Activated CD4-positive, alpha-beta memory T cell treated with anti-CD3 and anti-CD28 coated beads for 36 hours (primary cell): ENCODE data around the gene KCNQ2. TPM values are rescaled to one million over a fixed set of nuclear protein-coding genes. Genes with fewer than 3 reads are reported as not detected.

Experiments used
- CTCF ChIA-PET: fragments of 350-600 bp; sonication (Branson Sonifier 250); formaldehyde crosslinking; loops from one replicate; lab custom pipeline; 2021; ENCODE audit warnings: antibody characterized with exemption, inconsistent platforms; lab: Charles Lee
- POLR2A ChIA-PET: fragments of 350-600 bp; sonication (Branson Sonifier 250); formaldehyde crosslinking; loops from one replicate; lab custom pipeline; 2021; ENCODE audit warnings: antibody characterized with exemption; lab: Charles Lee
- DNase-seq: peaks from one replicate; pipeline ENCODE4 v3.0.0-alpha.2; 2020
- H3K27ac Mint-ChIP-seq: one replicate; pipeline ENCODE4 v1.8.0; 2021; ENCODE audit warnings: mixed read lengths
- H3K27me3 Mint-ChIP-seq: one replicate; pipeline ENCODE4 v1.8.0; 2021; ENCODE audit warnings: mixed read lengths
- H3K36me3 Mint-ChIP-seq: one replicate; pipeline ENCODE4 v1.8.0; 2021; ENCODE audit warnings: mixed read lengths
- H3K4me1 Mint-ChIP-seq: one replicate; pipeline ENCODE4 v1.8.0; 2021; ENCODE audit warnings: low read depth, mixed read lengths
- H3K4me3 Mint-ChIP-seq: one replicate; pipeline ENCODE4 v1.8.0; 2021; ENCODE audit warnings: mild to moderate bottlenecking, mixed read lengths
- H3K9me3 Mint-ChIP-seq: one replicate; pipeline ENCODE4 v1.8.0; 2021; ENCODE audit warnings: mixed read lengths
- intact Hi-C: fragments of 100-400 bp; cut with micrococcal nuclease; formaldehyde crosslinking; loops from one replicate; pipeline ENCODE4 v1.15.1; 2023
- total RNA-seq, 2 experiments: library from RNA; stranded (reverse); gene quantifications; one replicate each; pipeline ENCODE4 v1.2.3, GENCODE V29; 2021

The KCNQ2 gene
- total RNA-seq, 2 experiments from 2014 or later, result not detected

GRCh38 chr20:63443606-63444395, 28.7 kb downstream of the KCNQ2 start:
- Mint-ChIP-seq H3K27me3 (peaks cover 8% of the 10 kb centered on the region), H3K4me1 (peaks cover 15% of the 10 kb centered on the region), H3K27ac (no peak overlapping the region), H3K9me3 (peaks cover 3% of the 10 kb centered on the region), H3K4me3 (no peak overlapping the region), H3K36me3 (no peaks in the 10 kb centered on the region)
- CTCF ChIA-PET, result no interaction called here
- DNase-seq, result no peak
- intact Hi-C loops, result no loop called here
- POLR2A ChIA-PET, result no interaction called here

GRCh38 chr20:63442100-63442493, 30.4 kb downstream of the KCNQ2 start:
- ChIA-PET POLR2A (no interaction called here), CTCF (interaction anchor here (0.6 to 1.7 kb wide), 8 partner anchors 10 to 596 kb away, joined by 3 to 5 read pairs (median 3); partner anchors contain the start of gene PPDPF)
- H3K4me1 Mint-ChIP-seq, result peaks cover 15% of the 10 kb centered on the region
- H3K27ac Mint-ChIP-seq, result peak overlapping the region; percentile 62
- no peaks in the 10 kb centered on the region for H3K36me3 Mint-ChIP-seq
- intact Hi-C loops, result no loop called here
- no peak overlapping the region for H3K4me3 Mint-ChIP-seq
- DNase-seq, result peak; percentile 82
- peaks cover 3% of the 10 kb centered on the region for H3K9me3 Mint-ChIP-seq
- H3K27me3 Mint-ChIP-seq, result peaks cover 4% of the 10 kb centered on the region

- CTCF ChIA-PET, result interaction anchor here (0.6 to 1.7 kb wide), 8 partner anchors 11 to 597 kb away, joined by 3 to 5 read pairs (median 3); partner anchors contain the start of gene PPDPF
- H3K4me3 Mint-ChIP-seq, result no peak overlapping the region
- intact Hi-C loops, result no loop called here
- peaks cover 3% of the 10 kb centered on the region for H3K9me3 Mint-ChIP-seq
- H3K27me3 Mint-ChIP-seq, result peaks cover 4% of the 10 kb centered on the region
- H3K27ac Mint-ChIP-seq, result peak overlapping the region; percentile 29
- H3K36me3 Mint-ChIP-seq, result no peaks in the 10 kb centered on the region
- POLR2A ChIA-PET, result no interaction called here
- DNase-seq, result peak; percentile 70
- peaks cover 15% of the 10 kb centered on the region for H3K4me1 Mint-ChIP-seq
These were observed 31.0 kb downstream of the KCNQ2 start for GRCh38 chr20:63441136-63442099.

GRCh38 chr20:63440366-63440955, 32.0 kb downstream of the KCNQ2 start:
- H3K27ac Mint-ChIP-seq, result no peak overlapping the region
- ChIA-PET CTCF (no interaction called here), POLR2A (no interaction called here)
- peaks cover 3% of the 10 kb centered on the region for H3K9me3 Mint-ChIP-seq
- intact Hi-C loops, result no loop called here
- peak; percentile 15 for DNase-seq
- no peak overlapping the region for H3K4me3 Mint-ChIP-seq
- H3K27me3 Mint-ChIP-seq, result peaks cover 4% of the 10 kb centered on the region
- H3K4me1 Mint-ChIP-seq, result peaks cover 15% of the 10 kb centered on the region
- no peaks in the 10 kb centered on the region for H3K36me3 Mint-ChIP-seq

- Mint-ChIP-seq H3K36me3 (no peaks in the 10 kb centered on the region), H3K4me1 (peaks cover 15% of the 10 kb centered on the region), H3K4me3 (no peak overlapping the region), H3K9me3 (peaks cover 3% of the 10 kb centered on the region), H3K27ac (no peak overlapping the region), H3K27me3 (peaks cover 7% of the 10 kb centered on the region)
- CTCF ChIA-PET, result no interaction called here
- DNase-seq, result no peak
- POLR2A ChIA-PET, result no interaction called here
- intact Hi-C loops, result no loop called here
These were observed 32.6 kb downstream of the KCNQ2 start for GRCh38 chr20:63439866-63440265.

GRCh38 chr20:63438121-63438520, 34.3 kb downstream of the KCNQ2 start:
- Mint-ChIP-seq H3K36me3 (no peaks in the 10 kb centered on the region), H3K9me3 (peaks cover 3% of the 10 kb centered on the region)
- CTCF ChIA-PET, result no interaction called here

GRCh38 chr20:63435552-63435951, 36.9 kb downstream of the KCNQ2 start:
- DNase-seq, result no peak
- intact Hi-C loops, result loop anchor here (1.0 kb wide), 1 partner anchor 48 kb away; no protein-coding TSS in a partner anchor
- Mint-ChIP-seq H3K9me3 (no peaks in the 10 kb centered on the region), H3K36me3 (no peaks in the 10 kb centered on the region), H3K27me3 (peaks cover 8% of the 10 kb centered on the region), H3K4me1 (peaks cover 4% of the 10 kb centered on the region), H3K4me3 (no peak overlapping the region), H3K27ac (no peak overlapping the region)
- CTCF ChIA-PET, result interaction anchor here (1.6 kb wide), 1 partner anchor 10 kb away, joined by 4 read pairs; no protein-coding TSS in a partner anchor
- POLR2A ChIA-PET, result no interaction called here

More at GRCh38 chr20:63438121-63438520, 34.3 kb downstream of the KCNQ2 start:
- Mint-ChIP-seq H3K27ac (no peak overlapping the region), H3K4me3 (no peak overlapping the region), H3K27me3 (peaks cover 8% of the 10 kb centered on the region), H3K4me1 (peaks cover 19% of the 10 kb centered on the region)
- POLR2A ChIA-PET, result no interaction called here
- no peak for DNase-seq
- intact Hi-C loops, result no loop called here

- no peaks in the 10 kb centered on the region for H3K9me3 Mint-ChIP-seq
- no peaks in the 10 kb centered on the region for H3K36me3 Mint-ChIP-seq
- peak; percentile 88 for DNase-seq
- ChIA-PET CTCF (interaction anchor here (1.1 to 1.6 kb wide), 2 partner anchors 11 to 86 kb away, joined by 3 to 4 read pairs; partner anchors contain the start of gene PPDPF), POLR2A (no interaction called here)
- peak overlapping the region; percentile 24 for H3K27ac Mint-ChIP-seq
- intact Hi-C loops, result loop anchor here (1.0 kb wide), 1 partner anchor 49 kb away; no protein-coding TSS in a partner anchor
- H3K27me3 Mint-ChIP-seq, result peaks cover 8% of the 10 kb centered on the region
- H3K4me1 Mint-ChIP-seq, result peaks cover 4% of the 10 kb centered on the region
- peak overlapping the region; percentile 20 for H3K4me3 Mint-ChIP-seq
These were observed 37.7 kb downstream of the KCNQ2 start for GRCh38 chr20:63434599-63435378.

GRCh38 chr20:63433756-63434531, 38.5 kb downstream of the KCNQ2 start:
- POLR2A ChIA-PET, result no interaction called here
- H3K9me3 Mint-ChIP-seq, result no peaks in the 10 kb centered on the region
- intact Hi-C loops, result no loop called here
- H3K4me3 Mint-ChIP-seq, result no peak overlapping the region
- CTCF ChIA-PET, result interaction anchor here (0.7 to 1.1 kb wide), 3 partner anchors 9 to 87 kb away, joined by 3 read pairs; partner anchors contain the start of gene PPDPF
- no peak for DNase-seq
- no peaks in the 10 kb centered on the region for H3K36me3 Mint-ChIP-seq
- no peak overlapping the region for H3K27ac Mint-ChIP-seq
- peaks cover 4% of the 10 kb centered on the region for H3K4me1 Mint-ChIP-seq
- peaks cover 8% of the 10 kb centered on the region for H3K27me3 Mint-ChIP-seq

GRCh38 chr20:63433351-63433750, 39.1 kb downstream of the KCNQ2 start:
- peaks cover 4% of the 10 kb centered on the region for H3K4me1 Mint-ChIP-seq
- ChIA-PET CTCF (interaction anchor here (0.7 to 1.1 kb wide), 2 partner anchors 8 to 63 kb away, joined by 3 read pairs; no protein-coding TSS in a partner anchor), POLR2A (no interaction called here)
- H3K27ac Mint-ChIP-seq, result no peak overlapping the region
- H3K36me3 Mint-ChIP-seq, result no peaks in the 10 kb centered on the region
- no peaks in the 10 kb centered on the region for H3K9me3 Mint-ChIP-seq
- DNase-seq, result no peak
- H3K4me3 Mint-ChIP-seq, result no peak overlapping the region
- peaks cover 8% of the 10 kb centered on the region for H3K27me3 Mint-ChIP-seq
- intact Hi-C loops, result no loop called here
